ENCODE results near the gene FAM13C.
"Not testable (repeated sequence)": the region's sequence is repeated elsewhere in the genome, so short reads cannot be mapped to it uniquely, and the experiment has no call there.

Gene FAM13C

GRCh38 chr10:59223597-59223996, 138.8 kb downstream of the FAM13C start:
- not testable (repeated sequence) for H3K4me3 ChIP-seq (ENCODE audit: low read length in 2 of 2); H3K9me3 ChIP-seq (replicated peaks in 1 of 2; ENCODE audit: control insufficient read depth in 2 of 2, insufficient read depth in 1 of 2, low read depth in 1 of 2, low read length in 2 of 2)
- no CpG with 5 or more reads among the region's 2 CpGs for WGBS, 2 donors (ENCODE audit: extremely low coverage in 2 of 2, insufficient read length in 2 of 2, insufficient replicate concordance in 1 of 2)

GRCh38 chr10:59222788-59223187, 139.6 kb downstream of the FAM13C start:
- Histone ChIP-seq H3K27ac (replicated peaks; ENCODE audit: low read length) (no peak overlapping the region), H2BK15ac (ENCODE audit: low read length) (no peak overlapping the region), H3K18ac (ENCODE audit: low read length) (no peak overlapping the region), H3K4me3 (ENCODE audit: low read length in 2 of 2) (no peak overlapping the region), H3K9ac (ENCODE audit: low read depth, low read length, poor library complexity) (no peak overlapping the region), H3K4ac (ENCODE audit: low read length) (no peak overlapping the region), H4K91ac (ENCODE audit: low read depth, low read length, poor library complexity) (no peak overlapping the region), H3K9me3 (replicated peaks in 1 of 2; ENCODE audit: control insufficient read depth in 2 of 2, insufficient read depth in 1 of 2, low read depth in 1 of 2, low read length in 2 of 2) (no peaks in the 10 kb centered on the region), H3K4me2 (ENCODE audit: insufficient read depth, low read length, poor library complexity, severe bottlenecking) (no peak overlapping the region), H4K8ac (ENCODE audit: low read depth, low read length) (no peak overlapping the region), H3K23ac (ENCODE audit: low read depth, low read length, poor library complexity) (no peak overlapping the region), H2BK12ac (ENCODE audit: low read length) (no peak overlapping the region), H3K36me3 (replicated peaks in 1 of 2; ENCODE audit: control insufficient read depth in 2 of 2, insufficient read depth in 2 of 2, low read length in 2 of 2) (no peaks in the 10 kb centered on the region), H2BK120ac (ENCODE audit: low read depth, low read length) (no peak overlapping the region), H3K4me1 (ENCODE audit: control insufficient read depth in 2 of 2, insufficient read depth in 1 of 2, low read depth in 1 of 2, low read length in 2 of 2) (peaks cover 0 to 2% of the 10 kb centered on the region in 2 donors), H2BK5ac (ENCODE audit: low read length) (no peak overlapping the region), H2AK5ac (ENCODE audit: low read depth, low read length) (no peak overlapping the region), H3K27me3 (ENCODE audit: control insufficient read depth in 3 of 3, insufficient read depth in 3 of 3, low read depth in 1 of 3, low read length in 3 of 3) (no peaks in the 10 kb centered on the region), H3K14ac (ENCODE audit: low read length) (no peak overlapping the region), H2AFZ (ENCODE audit: low read length) (no peak overlapping the region), H3K79me1 (ENCODE audit: low read depth, low read length) (no peaks in the 10 kb centered on the region)
- no peak for DNase-seq (ENCODE audit: low spot score)

More at GRCh38 chr10:59223597-59223996, 138.8 kb downstream of the FAM13C start:
- H3K9ac ChIP-seq (ENCODE audit: low read depth, low read length, poor library complexity); H3K27me3 ChIP-seq (ENCODE audit: control insufficient read depth in 3 of 3, insufficient read depth in 3 of 3, low read depth in 1 of 3, low read length in 3 of 3); H3K4me2 ChIP-seq (ENCODE audit: insufficient read depth, low read length, poor library complexity, severe bottlenecking); H2BK12ac ChIP-seq (ENCODE audit: low read length); H3K4me1 ChIP-seq (ENCODE audit: control insufficient read depth in 2 of 2, insufficient read depth in 1 of 2, low read depth in 1 of 2, low read length in 2 of 2); H2AFZ ChIP-seq (ENCODE audit: low read length); H3K23ac ChIP-seq (ENCODE audit: low read depth, low read length, poor library complexity); H4K8ac ChIP-seq (ENCODE audit: low read depth, low read length); H3K36me3 ChIP-seq (replicated peaks in 1 of 2; ENCODE audit: control insufficient read depth in 2 of 2, insufficient read depth in 2 of 2, low read length in 2 of 2); H2AK5ac ChIP-seq (ENCODE audit: low read depth, low read length); H3K14ac ChIP-seq (ENCODE audit: low read length); H3K18ac ChIP-seq (ENCODE audit: low read length); H2BK15ac ChIP-seq (ENCODE audit: low read length); H3K4ac ChIP-seq (ENCODE audit: low read length); H3K27ac ChIP-seq (replicated peaks; ENCODE audit: low read length); H3K79me1 ChIP-seq (ENCODE audit: low read depth, low read length); DNase-seq (ENCODE audit: low spot score); H2BK120ac ChIP-seq (ENCODE audit: low read depth, low read length); H2BK5ac ChIP-seq (ENCODE audit: low read length); H4K91ac ChIP-seq (ENCODE audit: low read depth, low read length, poor library complexity): not testable (repeated sequence)

- Histone ChIP-seq H2AK5ac (ENCODE audit: low read depth, low read length) (no peak overlapping the region), H3K27ac (replicated peaks; ENCODE audit: low read length) (no peak overlapping the region), H2BK120ac (ENCODE audit: low read depth, low read length) (no peak overlapping the region), H3K9ac (ENCODE audit: low read depth, low read length, poor library complexity) (no peak overlapping the region), H3K79me1 (ENCODE audit: low read depth, low read length) (no peaks in the 10 kb centered on the region), H2BK5ac (ENCODE audit: low read length) (no peak overlapping the region), H3K23ac (ENCODE audit: low read depth, low read length, poor library complexity) (no peak overlapping the region), H3K4me2 (ENCODE audit: insufficient read depth, low read length, poor library complexity, severe bottlenecking) (no peak overlapping the region), H3K4me1 (ENCODE audit: control insufficient read depth in 2 of 2, insufficient read depth in 1 of 2, low read depth in 1 of 2, low read length in 2 of 2) (no peaks in the 10 kb centered on the region), H3K14ac (ENCODE audit: low read length) (no peak overlapping the region), H3K4me3 (ENCODE audit: low read length in 2 of 2) (no peak overlapping the region), H3K27me3 (ENCODE audit: control insufficient read depth in 3 of 3, insufficient read depth in 3 of 3, low read depth in 1 of 3, low read length in 3 of 3) (no peaks in the 10 kb centered on the region), H2AFZ (ENCODE audit: low read length) (no peak overlapping the region), H3K36me3 (replicated peaks in 1 of 2; ENCODE audit: control insufficient read depth in 2 of 2, insufficient read depth in 2 of 2, low read length in 2 of 2) (no peaks in the 10 kb centered on the region), H2BK15ac (ENCODE audit: low read length) (no peak overlapping the region), H4K8ac (ENCODE audit: low read depth, low read length) (no peak overlapping the region), H3K4ac (ENCODE audit: low read length) (no peak overlapping the region), H3K9me3 (replicated peaks in 1 of 2; ENCODE audit: control insufficient read depth in 2 of 2, insufficient read depth in 1 of 2, low read depth in 1 of 2, low read length in 2 of 2) (no peaks in the 10 kb centered on the region), H4K91ac (ENCODE audit: low read depth, low read length, poor library complexity) (no peak overlapping the region), H3K18ac (ENCODE audit: low read length) (no peak overlapping the region), H2BK12ac (ENCODE audit: low read length) (no peak overlapping the region)
- no CpG with 5 or more reads among the region's 4 CpGs for whole genome bisulfite sequencing, 2 donors (ENCODE audit: extremely low coverage in 2 of 2, insufficient read length in 2 of 2, insufficient replicate concordance in 1 of 2)
- DNase-seq (ENCODE audit: low spot score), result no peak
These were observed 146.0 kb downstream of the FAM13C start for GRCh38 chr10:59216178-59216869.

- WGBS, 2 donors (ENCODE audit: extremely low coverage in 2 of 2, insufficient read length in 2 of 2, insufficient replicate concordance in 1 of 2), result no CpG with 5 or more reads among the region's 1 CpG
- DNase-seq (ENCODE audit: low spot score), result no peak
- H3K79me1 ChIP-seq (ENCODE audit: low read depth, low read length), result no peaks in the 10 kb centered on the region
These were observed 148.2 kb downstream of the FAM13C start for GRCh38 chr10:59214160-59214559.

More at GRCh38 chr10:59214160-59214559, 148.2 kb downstream of the FAM13C start:
- Histone ChIP-seq H3K36me3 (replicated peaks in 1 of 2; ENCODE audit: control insufficient read depth in 2 of 2, insufficient read depth in 2 of 2, low read length in 2 of 2) (no peaks in the 10 kb centered on the region), H3K4me3 (ENCODE audit: low read length in 2 of 2) (no peak overlapping the region), H4K8ac (ENCODE audit: low read depth, low read length) (no peak overlapping the region), H3K27me3 (ENCODE audit: control insufficient read depth in 3 of 3, insufficient read depth in 3 of 3, low read depth in 1 of 3, low read length in 3 of 3) (no peaks in the 10 kb centered on the region), H3K4me1 (ENCODE audit: control insufficient read depth in 2 of 2, insufficient read depth in 1 of 2, low read depth in 1 of 2, low read length in 2 of 2) (no peaks in the 10 kb centered on the region), H3K9me3 (replicated peaks in 1 of 2; ENCODE audit: control insufficient read depth in 2 of 2, insufficient read depth in 1 of 2, low read depth in 1 of 2, low read length in 2 of 2) (no peaks in the 10 kb centered on the region), H3K27ac (replicated peaks; ENCODE audit: low read length) (no peak overlapping the region), H3K23ac (ENCODE audit: low read depth, low read length, poor library complexity) (no peak overlapping the region), H3K4me2 (ENCODE audit: insufficient read depth, low read length, poor library complexity, severe bottlenecking) (no peak overlapping the region), H2BK12ac (ENCODE audit: low read length) (no peak overlapping the region), H3K14ac (ENCODE audit: low read length) (no peak overlapping the region), H3K9ac (ENCODE audit: low read depth, low read length, poor library complexity) (no peak overlapping the region), H2BK120ac (ENCODE audit: low read depth, low read length) (no peak overlapping the region), H2AFZ (ENCODE audit: low read length) (no peak overlapping the region), H3K4ac (ENCODE audit: low read length) (no peak overlapping the region), H3K18ac (ENCODE audit: low read length) (no peak overlapping the region), H4K91ac (ENCODE audit: low read depth, low read length, poor library complexity) (no peak overlapping the region), H2BK5ac (ENCODE audit: low read length) (no peak overlapping the region), H2AK5ac (ENCODE audit: low read depth, low read length) (no peak overlapping the region), H2BK15ac (ENCODE audit: low read length) (no peak overlapping the region)

Measured in neuronal stem cell (in vitro differentiated cells).